Bronchus fibroblast of lung (primary cell): Measurements from ENCODE around the gene KCNH4. TPM values are rescaled to one million over a fixed set of nuclear protein-coding genes. Genes with fewer than 3 reads are reported as not detected.

Source experiments
- total RNA-seq: library from RNA; depleted of rRNA; stranded (reverse); fragments of >200 nt; gene quantifications from 2 replicates; pipeline ENCODE4 v1.2.3, GENCODE V29; 2015

The KCNH4 gene
- under 0.01 TPM in 1 of 2 replicates, not detected in the other for total RNA-seq

DNA sequence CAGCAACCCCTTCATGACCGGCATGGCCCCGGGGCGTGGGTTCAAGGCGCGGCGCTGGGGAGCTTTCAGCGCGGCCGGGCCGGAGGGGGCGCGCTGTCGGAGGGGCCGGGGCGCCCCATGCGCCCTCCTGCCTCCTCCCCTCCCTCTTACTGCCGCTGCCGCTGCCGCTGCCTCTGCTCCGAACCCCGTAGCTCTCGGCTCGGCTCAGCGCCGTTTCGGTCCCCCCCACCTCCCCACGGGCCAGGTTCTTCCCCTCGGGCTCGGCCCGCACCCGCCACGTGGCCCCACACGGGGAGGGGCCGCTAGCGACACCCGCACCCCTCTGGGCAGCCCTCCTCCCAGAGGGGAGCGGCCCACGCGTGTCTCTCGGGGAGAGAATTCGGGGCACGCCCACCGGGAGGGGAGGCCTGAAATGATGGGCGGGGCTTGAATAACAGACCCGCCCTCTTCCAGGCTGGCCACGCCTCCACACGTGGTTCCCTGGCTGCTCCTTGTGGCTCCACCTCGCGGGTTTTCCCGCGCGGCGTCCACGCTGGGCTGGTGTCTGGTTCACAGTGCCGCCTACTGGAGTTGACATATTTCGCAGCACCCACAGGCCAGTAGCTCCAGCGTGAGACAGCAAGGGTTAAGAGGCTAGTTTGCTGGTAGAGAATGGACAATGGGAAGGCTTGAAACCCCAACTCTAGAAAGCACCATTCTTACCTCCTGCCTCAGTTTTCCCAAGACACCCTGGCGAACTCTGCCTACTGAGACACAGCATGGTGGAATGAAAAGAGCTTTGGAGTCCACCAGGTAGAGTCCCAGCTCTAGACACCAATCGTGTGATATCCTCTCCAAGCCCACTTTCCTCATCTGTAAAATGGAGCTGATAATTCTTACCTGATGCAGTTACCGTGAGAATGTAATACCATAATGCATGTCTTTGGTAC, at the start of gene KCNH4:
Gene KCNH4, minus strand, starts transcription at position 221 of the 929 bp plus-strand sequence. Its CDS starts 197 bp downstream, at position 24.

DNA sequence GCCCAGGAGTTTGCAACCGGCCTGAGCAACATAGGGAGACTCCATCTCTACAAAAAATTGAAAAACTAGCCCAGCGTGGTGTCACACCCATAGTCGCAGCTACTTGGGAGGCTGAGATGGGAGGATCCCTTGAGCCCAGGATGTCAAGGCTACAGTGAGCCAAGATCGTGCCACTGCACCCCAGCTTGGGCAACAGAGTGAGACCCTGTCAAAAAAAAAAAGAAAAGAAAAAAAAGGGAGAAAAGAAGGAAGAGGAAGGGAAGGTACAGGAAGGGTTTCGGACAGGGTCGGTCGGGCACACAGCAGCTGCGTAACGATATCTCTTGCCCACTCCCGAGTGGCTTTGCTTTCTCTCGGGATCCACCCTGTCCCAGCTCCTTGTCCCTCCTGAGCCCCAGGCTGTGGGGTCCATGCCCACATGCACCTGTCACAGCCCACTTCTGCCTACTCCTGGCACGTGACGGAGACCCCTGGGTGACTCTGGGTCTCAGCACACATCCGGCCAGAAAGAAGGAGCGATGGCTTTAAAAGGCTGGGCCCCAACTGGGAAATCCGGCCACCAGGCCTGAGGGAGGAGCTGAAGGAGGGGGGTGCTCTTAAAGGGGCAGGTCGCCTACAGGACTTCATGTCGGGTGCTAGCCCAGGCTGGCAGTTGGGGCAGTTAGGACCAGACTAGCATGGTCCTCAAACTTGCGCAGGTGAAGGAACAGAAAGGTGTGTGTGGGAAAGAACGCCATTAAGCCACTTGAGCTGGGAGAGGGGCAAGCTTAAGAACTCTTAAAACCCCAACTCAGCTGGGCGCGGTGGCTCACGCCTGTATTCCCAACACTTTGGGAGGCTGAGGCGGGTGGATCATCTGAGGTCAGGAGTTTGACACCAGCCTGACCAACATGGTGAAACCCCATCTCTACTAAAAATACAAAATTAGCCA, 13.3 kb upstream of the KCNH4 start, which contains the start of gene GHDC:
Gene GHDC, minus strand, starts transcription at position 526 of the 931 bp plus-strand sequence. CDS start 913 bp downstream, outside the sequence.

DNA sequence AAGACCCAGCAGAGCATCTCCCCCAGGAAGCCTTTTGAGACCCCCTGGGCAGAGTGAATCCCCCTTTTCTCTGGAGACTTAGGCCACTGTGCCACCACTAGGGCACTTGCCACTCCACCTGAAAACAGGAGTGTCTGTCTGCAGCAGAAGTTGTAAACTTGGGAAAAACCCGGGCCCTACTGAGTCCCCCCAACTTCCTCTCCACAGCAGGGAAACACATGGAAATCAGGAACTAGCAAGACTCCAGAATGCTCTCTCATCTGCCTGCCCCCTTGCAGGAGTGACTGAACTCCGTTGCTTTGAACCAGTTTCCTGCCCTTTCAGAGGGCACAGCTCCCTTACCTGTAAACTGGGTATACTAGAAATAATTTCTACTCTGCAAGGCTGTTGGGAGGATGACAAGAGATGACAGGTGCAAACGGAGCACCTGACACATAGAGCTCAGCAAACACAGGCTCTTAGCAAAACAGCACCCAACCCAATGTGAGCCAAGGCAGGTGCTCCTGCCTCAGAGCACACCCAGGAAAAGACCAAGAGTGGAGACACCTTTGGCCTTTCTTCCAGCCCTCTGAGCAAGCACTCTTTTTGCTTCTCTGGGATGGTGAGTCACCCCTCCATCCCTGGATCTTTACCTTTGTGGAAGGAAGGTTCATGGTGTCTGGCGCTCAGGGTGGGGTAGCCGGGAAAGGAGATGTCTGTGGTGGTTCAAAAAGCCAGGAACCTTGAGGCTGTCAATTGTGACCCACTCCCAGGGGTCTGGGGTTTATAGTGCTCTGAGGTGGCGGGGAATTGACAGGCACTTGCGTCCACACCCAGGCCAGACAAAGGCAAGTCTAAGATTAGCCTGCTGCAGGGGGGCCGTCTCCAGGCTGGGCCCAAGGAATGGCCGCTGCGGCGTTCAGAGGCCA, 4.0 kb upstream of the KCNH4 start, which contains the start of gene HCRT:
Gene HCRT, minus strand, starts transcription at position 740 of the 908 bp plus-strand sequence. Its CDS starts 87 bp downstream, at position 653.

DNA sequence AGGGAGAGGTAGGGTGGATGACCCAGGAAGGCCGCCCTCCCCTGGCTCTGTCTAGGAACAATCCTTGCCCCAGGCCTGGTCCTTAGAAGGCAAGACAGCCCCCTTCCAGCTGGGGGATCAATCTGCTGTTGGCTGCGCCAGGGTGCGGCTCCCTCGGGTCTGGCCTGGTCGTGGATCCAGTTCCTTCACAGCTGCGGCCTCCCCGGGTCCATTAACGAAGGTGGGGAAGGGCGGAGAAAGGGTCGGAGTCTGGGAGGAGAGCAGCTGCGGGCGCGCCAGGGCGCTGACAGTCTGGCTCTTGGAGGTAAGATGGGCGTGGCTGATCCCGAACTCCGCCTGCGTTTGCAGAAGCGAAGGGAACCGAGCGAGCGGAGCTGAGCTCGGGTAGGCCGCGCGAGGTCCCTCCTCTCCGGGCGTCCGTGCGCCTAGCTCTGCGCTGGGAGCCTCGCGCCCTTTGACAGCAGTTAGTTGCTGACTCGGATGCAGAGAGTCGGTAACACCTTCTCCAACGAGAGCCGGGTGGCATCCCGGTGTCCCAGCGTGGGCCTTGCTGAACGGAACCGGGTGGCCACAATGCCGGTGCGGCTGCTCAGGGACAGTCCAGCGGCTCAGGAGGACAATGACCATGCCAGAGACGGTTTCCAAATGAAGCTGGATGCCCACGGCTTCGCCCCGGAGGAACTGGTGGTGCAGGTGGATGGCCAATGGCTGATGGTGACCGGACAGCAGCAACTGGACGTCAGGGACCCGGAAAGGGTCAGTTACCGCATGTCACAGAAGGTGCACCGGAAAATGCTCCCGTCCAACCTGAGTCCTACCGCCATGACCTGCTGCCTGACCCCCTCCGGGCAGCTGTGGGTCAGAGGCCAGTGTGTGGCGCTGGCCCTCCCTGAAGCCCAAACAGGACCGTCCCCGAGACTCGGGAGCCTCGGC, 58.3 kb downstream of the KCNH4 start, which contains the start of gene HSPB9:
Gene HSPB9, plus strand, starts transcription at position 434 of the 933 bp plus-strand sequence. Its CDS starts 47 bp downstream, at position 481.

DNA sequence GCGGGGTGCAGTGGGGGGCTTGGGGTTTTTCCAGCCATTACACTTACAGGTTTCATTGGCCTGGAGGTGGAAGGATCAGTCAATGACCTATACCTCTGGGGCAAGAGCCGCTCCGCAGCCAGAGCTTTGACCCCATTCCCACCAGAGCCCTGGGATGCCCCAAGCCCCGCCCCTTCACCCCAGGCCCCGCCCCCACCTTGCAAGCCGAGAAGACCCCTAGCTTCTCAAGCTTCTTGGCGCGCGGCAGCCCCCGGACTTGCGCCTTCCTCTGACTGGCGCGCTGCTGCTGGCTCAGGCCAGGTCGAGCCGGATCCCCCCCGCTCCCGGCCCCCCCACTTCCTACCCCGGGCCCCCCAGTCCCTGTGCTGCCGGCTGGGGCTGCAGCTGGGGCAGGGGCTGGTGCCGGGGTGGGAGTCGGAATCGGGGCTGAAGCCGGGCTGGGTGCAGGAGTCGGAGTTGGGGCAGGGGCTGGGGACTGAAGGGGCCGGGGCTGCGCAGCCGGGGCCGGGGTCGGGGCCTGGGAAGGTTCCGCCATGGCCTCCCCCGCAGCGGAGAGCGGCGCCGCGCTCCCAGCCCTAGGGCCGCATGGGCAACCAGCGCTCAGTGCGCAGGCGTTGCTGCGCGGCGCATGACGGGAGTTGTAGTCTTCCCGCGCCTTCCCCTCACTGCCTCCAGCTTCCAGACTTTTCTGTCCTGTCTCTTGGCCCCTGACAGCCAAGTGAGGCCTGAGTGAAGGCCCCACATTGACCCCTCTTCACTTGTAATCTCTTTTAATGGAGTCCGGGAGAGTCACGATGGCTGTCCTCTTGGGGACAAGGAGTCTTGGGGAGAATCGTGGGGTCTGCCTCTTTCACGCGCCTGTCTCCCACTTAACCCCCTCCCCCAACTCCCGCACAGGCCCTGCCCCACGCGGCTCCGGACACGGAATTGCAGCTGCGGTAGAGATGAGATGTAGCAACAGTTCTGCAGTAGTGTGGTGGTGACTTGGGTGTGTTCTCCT, 59.9 kb downstream of the KCNH4 start, which contains the start of gene KAT2A:
Gene KAT2A, minus strand, starts transcription at position 598 of the 1,000 bp plus-strand sequence. Its CDS starts 63 bp downstream, at position 535.

DNA sequence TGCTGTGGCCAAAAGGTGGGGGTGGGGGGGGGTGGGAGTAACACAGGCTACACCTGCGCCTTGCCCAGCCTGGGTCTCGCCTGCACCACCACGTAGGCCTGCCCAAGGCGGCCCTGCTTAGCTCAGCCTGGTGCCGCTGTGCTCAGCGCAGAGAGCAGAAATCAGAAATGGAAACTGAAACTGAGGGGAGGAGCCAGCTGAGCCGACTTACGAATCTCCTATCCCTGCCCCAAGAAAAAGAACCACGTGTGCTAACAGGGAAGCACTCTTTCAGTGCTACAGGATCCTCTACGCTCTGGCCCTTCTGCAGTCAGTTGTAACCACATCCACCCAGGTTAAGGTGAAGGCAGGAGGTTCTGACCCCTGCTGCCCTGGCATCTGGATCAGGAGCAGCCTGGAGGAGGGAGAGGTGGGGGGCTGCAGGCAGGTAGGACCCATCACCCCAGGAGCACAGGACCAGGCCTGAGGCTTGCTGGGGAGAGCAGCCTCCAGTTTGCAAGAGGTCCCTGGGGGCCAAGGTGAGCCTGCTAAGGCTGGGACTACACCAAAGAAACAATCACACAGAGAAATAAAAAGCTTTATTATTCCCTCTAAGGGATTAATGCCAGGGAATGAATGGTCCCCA, 68.3 kb downstream of the KCNH4 start, which contains the start of gene DHX58:
Gene DHX58, minus strand, starts transcription at position 163 of the 625 bp plus-strand sequence. CDS start 822 bp downstream, outside the sequence.

Other genes with a start within 250 kb of the KCNH4 start
- 54.5 and 60.2 TPM in 2 replicates for gene CNP, start 214.3 kb downstream of the KCNH4 start, total RNA-seq
- gene DNAJC7, start 163.7 kb downstream of the KCNH4 start, total RNA-seq = 49.8 and 51.8 TPM in 2 replicates
- 40.2 and 41.3 TPM in 2 replicates for gene NKIRAS2, start 161.1 kb downstream of the KCNH4 start, total RNA-seq
- gene C17orf113, start 130.5 kb downstream of the KCNH4 start, total RNA-seq = 0.17 and 0.30 TPM in 2 replicates
- not detected in 2 replicates for gene ZNF385C, start 82.7 kb downstream of the KCNH4 start, total RNA-seq
- 4.3 and 5.2 TPM in 2 replicates for gene DHX58, start 68.4 kb downstream of the KCNH4 start, total RNA-seq
- gene KAT2A, start 59.8 kb downstream of the KCNH4 start, total RNA-seq = 9.8 and 14.6 TPM in 2 replicates
- not detected in 2 replicates for gene HSPB9, start 58.3 kb downstream of the KCNH4 start, total RNA-seq
- gene RAB5C, start 26.2 kb downstream of the KCNH4 start, total RNA-seq = 122 and 133 TPM in 2 replicates
- not detected in 2 replicates for gene HCRT, start 4.3 kb upstream of the KCNH4 start, total RNA-seq
- gene GHDC, start 13.4 kb upstream of the KCNH4 start, total RNA-seq = 8.2 and 10.1 TPM in 2 replicates
- gene STAT5B, start 95.2 kb upstream of the KCNH4 start, total RNA-seq = 12.5 and 14.1 TPM in 2 replicates
- gene STAT5A, start 107.4 kb upstream of the KCNH4 start, total RNA-seq = 6.4 and 11.8 TPM in 2 replicates
- gene STAT3, start 207.3 kb upstream of the KCNH4 start, total RNA-seq = 43.0 and 43.3 TPM in 2 replicates
- gene CAVIN1, start 242.1 kb upstream of the KCNH4 start, total RNA-seq = 474 and 513 TPM in 2 replicates